ENCODE data around the gene LACTBL1.
A peak's percentile ranks its signal among the peaks of the same experiment; 100 is the strongest.
"Not testable (repeated sequence)": the region's sequence is repeated elsewhere in the genome, so short reads cannot be mapped to it uniquely, and the experiment has no call there.

The LACTBL1 gene

GRCh38 chr1:22976461-22977243 is 4.0 kb upstream of the LACTBL1 start:
- peak; percentile 67 for DNase-seq

DNA sequence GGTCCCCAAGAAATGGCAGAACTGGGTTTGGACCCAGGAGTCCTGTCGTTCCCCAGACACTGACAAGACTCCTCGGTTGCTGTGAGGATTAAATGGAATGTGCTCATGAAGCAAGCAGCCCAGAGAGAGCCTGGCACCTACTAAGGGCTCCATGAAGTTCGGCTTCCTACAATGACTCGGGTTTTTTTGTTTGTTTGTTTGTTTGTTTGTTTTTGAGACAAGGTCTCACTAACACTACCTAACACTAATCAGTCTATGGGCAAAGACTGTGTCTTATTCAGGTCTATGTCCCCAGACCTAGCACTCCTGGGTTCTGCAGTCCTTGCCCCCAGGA is 3.4 kb upstream of the LACTBL1 start:
- no peak for DNase-seq

DNA sequence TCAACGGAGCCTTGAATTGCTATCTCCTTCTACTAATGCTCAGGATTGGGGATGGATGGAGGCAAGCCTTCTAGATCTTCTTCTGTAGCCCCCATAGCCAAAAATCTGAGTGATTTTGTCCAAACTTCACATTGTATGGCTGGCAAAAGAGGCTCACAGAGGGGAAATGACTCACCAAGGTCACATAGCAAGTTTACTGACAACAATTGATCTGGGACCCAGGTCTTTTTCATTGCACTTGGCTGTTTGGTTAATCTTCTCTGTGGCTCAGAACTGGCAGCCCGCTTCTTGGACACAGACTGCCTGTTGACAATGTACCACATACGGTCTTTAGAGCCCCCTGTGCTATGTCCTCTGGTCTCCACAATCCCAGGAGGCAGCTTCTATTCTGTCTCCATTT is 3.0 kb upstream of the LACTBL1 start:
- DNase-seq, result no peak

- DNase-seq, result peak; percentile 20
These were observed 858 bp downstream of the LACTBL1 start for GRCh38 chr1:22971611-22972405.

DNA sequence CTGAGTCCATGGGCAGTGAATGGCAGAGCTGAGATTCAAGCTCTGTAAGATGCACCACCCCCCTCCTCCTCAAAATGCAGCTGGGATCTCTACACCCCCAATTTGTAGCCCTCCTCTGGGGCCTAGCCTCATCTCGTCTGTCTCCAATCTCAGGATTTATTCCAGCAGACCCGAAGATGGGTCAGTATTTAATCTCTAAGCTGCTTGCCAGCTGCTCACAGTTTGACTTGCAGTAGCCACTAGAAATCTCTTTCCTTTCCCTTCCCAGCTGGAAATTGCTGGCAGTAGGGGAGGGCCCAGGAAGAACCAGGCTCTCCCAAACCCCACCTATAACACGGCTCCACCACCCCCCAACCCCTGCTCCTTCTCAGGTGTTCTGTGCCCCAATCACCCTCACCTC is 1.5 kb downstream of the LACTBL1 start:
- no peak for DNase-seq

GRCh38 chr1:22970096-22970495 is 2.6 kb downstream of the LACTBL1 start:
- no peak for DNase-seq

GRCh38 chr1:22969304-22969709 is 3.4 kb downstream of the LACTBL1 start:
- DNase-seq, result peak; percentile 52

GRCh38 chr1:22967833-22968232 is 4.8 kb downstream of the LACTBL1 start:
- no peak for DNase-seq

DNA sequence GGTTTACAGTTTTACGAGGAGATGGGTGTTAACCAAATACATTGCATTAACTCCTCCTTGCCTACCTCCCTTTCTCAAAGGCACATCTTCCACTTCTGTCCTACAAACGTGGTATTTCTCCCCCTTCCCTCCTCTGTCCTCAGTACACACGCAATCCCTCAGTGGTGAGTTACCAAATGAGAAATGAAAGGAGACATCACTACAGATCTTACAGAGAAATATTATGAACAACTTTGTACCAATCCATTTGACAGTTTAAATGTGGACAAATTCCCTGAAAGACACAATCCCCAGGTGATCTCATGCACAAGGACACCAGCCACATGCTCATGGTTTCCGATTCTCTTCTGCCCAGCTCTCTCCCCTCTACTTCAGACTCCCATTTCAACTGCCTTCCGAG is 6.4 kb downstream of the LACTBL1 start:
- no peak for DNase-seq

GRCh38 chr1:22963044-22963677 is 9.5 kb downstream of the LACTBL1 start:
- no peak for DNase-seq

DNA sequence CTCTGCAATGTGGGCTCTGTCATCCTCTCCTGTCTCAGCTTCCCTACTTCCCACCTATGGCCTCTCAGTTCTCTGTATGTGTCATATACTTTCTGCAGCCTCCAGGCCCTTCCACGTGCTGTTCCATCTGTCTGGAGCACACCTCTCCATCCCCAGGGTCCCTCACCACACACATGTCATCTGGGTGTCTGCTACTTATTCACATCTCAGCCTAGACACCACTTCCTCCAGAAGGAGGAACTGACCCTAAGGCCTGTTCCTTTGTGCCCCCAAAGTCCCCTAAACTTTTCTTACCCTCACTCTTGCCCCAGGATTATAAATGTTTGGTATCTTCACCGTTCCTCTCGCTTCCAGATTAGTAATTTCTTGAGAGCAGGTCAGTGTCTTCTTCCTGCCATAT is 10.1 kb downstream of the LACTBL1 start:
- no peak for DNase-seq

DNA sequence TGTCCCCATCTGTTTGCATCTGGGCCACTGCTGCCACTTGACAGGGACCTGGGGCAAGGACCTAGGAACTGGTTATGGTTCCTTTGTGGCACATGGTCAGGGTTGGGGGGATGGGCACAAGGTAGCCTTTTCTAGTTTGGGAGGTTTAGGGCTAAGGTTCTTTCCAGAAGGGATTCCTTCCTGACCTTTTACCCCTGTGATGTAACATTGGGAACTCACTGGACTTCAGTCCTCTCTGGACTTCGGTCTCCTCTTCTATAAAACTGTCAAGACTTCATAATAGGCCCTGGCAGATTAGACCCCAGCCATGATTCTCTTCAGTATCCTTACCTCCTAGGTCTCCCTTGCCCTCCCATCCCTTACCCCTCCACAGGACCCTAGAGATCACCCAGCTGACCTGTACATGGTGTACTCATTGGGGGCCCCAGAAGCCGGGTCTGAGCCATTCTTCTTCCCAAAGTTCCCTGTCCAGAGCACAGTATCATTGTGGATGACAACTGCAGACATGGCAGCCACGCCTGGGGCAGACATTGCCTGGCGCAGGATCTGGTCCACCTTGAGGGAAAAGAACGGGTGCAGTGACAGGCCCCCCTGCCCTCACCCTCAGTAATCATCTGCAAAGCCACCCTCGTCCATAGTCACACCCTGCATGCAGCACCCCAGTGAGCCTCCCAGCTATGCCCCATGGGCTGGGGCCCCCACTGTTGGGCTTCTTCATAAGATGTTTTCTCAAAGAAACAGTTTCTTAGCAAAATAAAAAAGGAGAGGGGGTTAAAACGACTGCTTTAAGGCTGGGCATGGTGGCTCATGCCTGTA is 12.9 kb downstream of the LACTBL1 start:
- no peak for DNase-seq

DNA sequence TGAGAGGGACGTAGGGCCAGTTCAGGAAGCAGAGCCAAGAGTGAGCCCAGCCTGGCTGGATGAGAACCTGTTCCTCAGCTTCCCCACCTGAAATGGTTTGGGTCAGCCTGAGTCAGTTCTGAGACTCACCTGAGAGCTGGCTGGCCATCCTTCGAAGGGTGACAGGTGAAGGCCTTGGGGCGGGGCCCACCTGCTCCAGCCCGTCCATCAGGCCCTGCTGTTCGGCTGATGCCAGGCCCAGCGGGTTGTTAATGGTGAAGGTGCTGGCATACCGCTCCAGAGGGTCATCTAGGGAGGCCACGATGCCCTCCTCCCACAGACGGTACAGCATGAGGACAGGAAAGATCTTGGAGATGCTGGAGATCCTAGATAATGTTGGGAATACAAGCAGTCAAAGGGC is 14.1 kb downstream of the LACTBL1 start:
- DNase-seq, result no peak

GRCh38 chr1:22957066-22957465 is 15.6 kb downstream of the LACTBL1 start:
- DNase-seq, result no peak

DNA sequence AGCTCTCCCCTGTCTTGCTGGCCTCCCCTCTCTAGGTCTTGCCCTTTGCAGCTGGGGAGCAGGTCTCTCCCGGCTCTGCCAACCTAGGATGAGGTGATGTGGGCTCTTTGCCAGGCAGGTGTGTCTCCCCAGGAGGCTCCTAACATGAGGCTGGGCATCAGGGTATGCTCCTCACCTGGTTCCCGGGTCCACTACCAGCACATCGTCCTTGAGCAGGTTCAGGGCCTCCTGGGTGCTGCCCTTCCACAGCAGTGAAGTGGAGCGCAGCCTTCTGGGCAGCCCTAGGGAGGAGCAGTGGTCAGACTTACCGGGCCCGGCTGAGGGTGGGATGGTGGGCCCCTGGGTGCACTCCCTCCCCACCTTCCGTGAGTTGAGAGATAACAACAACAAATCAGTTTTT is 17.5 kb downstream of the LACTBL1 start:
- no peak for DNase-seq

- DNase-seq, result no peak
These were observed 18.9 kb downstream of the LACTBL1 start for GRCh38 chr1:22953740-22954141.

DNA sequence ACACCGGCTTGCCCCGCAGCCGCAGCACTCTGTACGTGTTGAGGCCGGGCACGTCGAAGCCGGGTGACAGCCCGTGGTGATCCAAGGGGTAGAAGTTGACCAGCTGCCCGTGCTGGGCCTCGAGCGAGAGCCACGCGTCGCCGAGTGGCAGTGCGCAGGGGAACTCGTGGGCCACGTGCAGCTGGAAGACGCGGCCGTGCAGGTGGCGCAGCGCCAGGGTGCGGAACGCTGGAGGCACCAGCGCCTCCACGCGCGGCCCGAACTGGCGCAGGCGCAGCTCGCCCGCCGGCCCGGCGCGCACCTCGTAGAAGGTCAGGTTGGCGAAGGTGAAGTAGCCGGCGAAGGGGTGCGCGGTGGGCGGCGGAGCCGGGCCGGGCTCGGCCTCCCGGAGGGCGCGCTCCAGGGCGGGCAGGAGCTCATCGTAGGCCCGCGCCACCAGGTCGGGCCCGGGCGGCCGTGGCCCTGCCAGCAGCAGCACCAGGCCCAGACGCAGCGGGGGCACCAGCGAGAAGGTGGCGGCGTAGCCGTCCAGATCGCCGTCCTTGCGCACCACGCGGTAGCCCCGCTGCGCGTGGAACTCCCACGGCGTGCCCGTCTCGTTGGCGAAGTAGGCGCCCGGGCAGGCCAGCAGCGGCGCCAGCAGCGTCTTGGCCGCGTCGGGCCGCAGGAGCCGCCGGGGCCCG is 19.5 kb downstream of the LACTBL1 start:
- DNase-seq, result no peak

DNA sequence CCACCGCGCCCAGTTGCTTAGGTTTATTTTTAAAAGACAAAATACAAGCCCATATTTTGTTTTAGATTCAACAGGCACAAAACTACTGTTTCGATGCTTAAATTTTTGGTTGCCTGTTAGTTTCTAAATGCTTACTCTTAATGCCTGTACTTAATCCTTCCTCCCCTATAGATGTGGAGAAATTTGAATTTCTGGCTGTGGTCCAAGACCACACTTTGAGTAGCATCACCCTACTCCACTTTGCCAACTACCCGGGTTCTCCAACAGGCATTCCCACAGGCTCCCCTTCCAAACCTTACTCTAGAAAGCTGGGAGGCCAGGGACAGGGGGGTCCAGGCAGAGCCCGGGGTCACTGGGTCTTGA is 20.0 kb downstream of the LACTBL1 start:
- no peak for DNase-seq

DNA sequence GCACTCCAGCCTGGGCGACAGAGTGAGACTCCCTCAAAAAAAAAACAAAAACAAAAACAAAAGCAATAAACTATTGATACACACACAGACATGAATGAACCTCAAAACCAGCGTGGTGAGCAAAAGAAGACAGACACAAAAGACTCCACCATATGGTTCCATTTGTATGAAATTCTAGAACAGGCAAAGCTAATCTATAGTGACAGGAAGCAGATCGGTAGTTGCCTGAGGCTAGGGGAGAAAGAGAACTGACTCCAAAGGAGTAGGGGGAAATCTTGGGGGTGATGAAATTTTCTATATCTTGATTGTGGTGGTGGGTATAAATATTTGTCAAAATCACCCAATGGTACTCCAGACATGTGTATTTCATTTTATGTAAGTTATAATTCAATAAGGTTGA is 20.9 kb downstream of the LACTBL1 start:
- DNase-seq, result no peak

- no peak for DNase-seq
These were observed 22.8 kb downstream of the LACTBL1 start for GRCh38 chr1:22949822-22950331.

DNA sequence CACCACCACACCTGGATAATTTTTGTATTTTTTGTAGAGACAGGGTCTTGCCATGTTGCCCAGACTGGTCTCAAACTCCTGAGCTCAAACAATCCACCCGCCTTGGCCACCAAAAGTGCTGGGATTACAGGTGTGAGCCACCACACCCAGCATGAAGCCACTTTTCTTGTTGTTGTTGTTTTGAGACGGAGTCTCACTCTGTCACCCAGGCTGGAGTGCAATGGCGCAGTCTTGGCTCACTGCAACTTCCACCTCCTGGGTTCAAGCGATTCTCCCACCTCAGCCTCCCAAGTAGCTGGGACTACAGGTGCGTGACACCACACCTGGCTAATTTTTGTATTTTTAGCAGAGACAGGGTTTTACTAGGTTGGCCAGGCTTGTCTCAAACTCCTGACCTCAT is 27.5 kb downstream of the LACTBL1 start:
- not testable (repeated sequence) for DNase-seq

DNA sequence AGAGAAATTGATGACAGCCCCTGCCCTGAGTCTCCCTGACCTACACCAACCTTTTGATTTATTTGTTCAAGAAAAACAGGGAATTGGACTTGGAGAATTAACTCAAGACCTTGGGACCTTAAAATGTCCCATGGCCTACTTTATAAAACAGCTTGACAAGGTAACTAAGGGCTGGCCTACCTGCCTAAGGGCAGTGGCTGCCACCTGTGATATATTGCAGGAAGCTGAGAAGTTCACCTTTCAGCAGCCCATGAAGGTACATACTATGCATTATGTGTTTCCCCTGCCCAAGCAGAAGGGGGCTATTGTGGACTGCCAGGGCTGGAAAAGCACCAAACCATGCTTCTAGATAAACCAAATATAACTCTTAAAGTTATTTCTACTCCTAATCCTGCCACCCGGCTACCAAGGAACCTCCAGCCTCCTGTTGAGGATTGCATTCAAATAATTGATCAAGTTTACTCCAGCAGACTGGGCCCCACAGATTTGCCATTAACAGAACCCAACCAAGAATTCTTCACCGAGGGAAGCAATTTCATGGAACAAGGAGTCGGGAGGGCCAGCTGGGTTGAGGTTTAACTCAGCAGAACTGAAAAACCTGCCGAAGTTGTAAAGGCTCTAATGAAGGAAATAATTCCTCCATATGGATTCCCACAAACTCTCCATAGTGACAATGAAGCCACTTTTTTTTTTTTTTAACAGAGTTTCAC is 28.2 kb downstream of the LACTBL1 start:
- no peak for DNase-seq
